Aorta (tissue), 5 donors: ENCODE measurements around the gene PLCG1. TPM values are rescaled to one million over a fixed set of nuclear protein-coding genes. Genes with fewer than 3 reads are reported as not detected.
A peak's percentile ranks its signal among the peaks of the same experiment; 100 is the strongest.

ENCODE experiments used
- ATAC-seq: fragments of 200-7000 bp; cut with Tn5 transposase; one replicate; pipeline ENCODE4 v1.9.1; 2022; ENCODE audit warnings: moderate library complexity; ENCODE audit not compliant: low FRiP score
- DNase-seq, 2 donors: peaks; one replicate each; pipeline ENCODE4 v3.0.0-alpha.2; 2020
- H3K27ac ChIP-seq, 2 donors: one replicate each; pipeline ENCODE4 v1.5.1; 2013; ENCODE audit warnings: low read length in 2 of 2, mild to moderate bottlenecking in 2 of 2, moderate library complexity in 2 of 2, control low read depth in 1 of 2, inconsistent platforms in 1 of 2, low read depth in 1 of 2
- H3K27me3 ChIP-seq, 2 donors: one replicate each; pipeline ENCODE4 v1.6.1; 2013; ENCODE audit warnings: control low read depth in 1 of 2, low read length in 1 of 2, mild to moderate bottlenecking in 1 of 2, moderate library complexity in 1 of 2; ENCODE audit not compliant: insufficient read depth in 2 of 2, control insufficient read depth in 1 of 2
- H3K36me3 ChIP-seq, 2 donors: one replicate each; pipeline ENCODE4 v1.6.1; 2013; ENCODE audit warnings: control low read depth in 1 of 2, low read length in 1 of 2, mild to moderate bottlenecking in 1 of 2; ENCODE audit not compliant: insufficient read depth in 2 of 2, control insufficient read depth in 1 of 2
- H3K4me1 ChIP-seq, 2 donors: one replicate each; pipeline ENCODE4 v1.6.1; 2013; ENCODE audit warnings: low read length in 2 of 2, control low read depth in 1 of 2, mild to moderate bottlenecking in 1 of 2, moderate library complexity in 1 of 2; ENCODE audit not compliant: insufficient read depth in 2 of 2, control insufficient read depth in 1 of 2
- H3K4me3 ChIP-seq, 2 donors: one replicate each; pipeline ENCODE4 v1.5.1; 2013; ENCODE audit warnings: low read length in 2 of 2, control low read depth in 1 of 2, mild to moderate bottlenecking in 1 of 2
- H3K9me3 ChIP-seq: one replicate; pipeline ENCODE4 v1.6.1; 2013; ENCODE audit warnings: mild to moderate bottlenecking, low read length; ENCODE audit not compliant: control insufficient read depth
- WGBS, 2 donors: extraction: QIAGEN DNeasy Blood & Tissue Kit; methylation state at CpG; one replicate each; pipeline ENCODE4 v1.1.7; 2013; 5-methylcytosine and 5-hydroxymethylcytosine counted together
- intact Hi-C, 2 donors: fragments of 100-400 bp; cut with DNase I; formaldehyde crosslinking; loops; one replicate each; pipeline versions ENCODE4 v1.14.2 to v1.15.0; 2022
- polyA plus RNA-seq, 2 donors: library from polyadenylated mRNA; stranded (reverse); fragments of 200-250 nt; gene quantifications; one replicate each; pipeline ENCODE4 v1.2.3, GENCODE V29; 2013
- total RNA-seq, 2 donors: library from RNA; stranded (reverse); fragmentation: NEBNext Ultra II Directional; extraction: Animal tissue kit (Norgen Biotek cat#: 25700); gene quantifications; one replicate each; pipeline ENCODE4 v1.2.1, GENCODE V29; 2021
- donor health status: healthy with polysubstance abuse.
- donor health status: Bipolar disorder and iron deficiency.
- donor health status: DM: no; HTN: no; CAD: no.
- donor health status: DM: no; HTN: no; CAD: no.
- donor health status: DM: yes; HTN: yes; CAD: no.

Gene PLCG1
- total and polyA plus RNA-seq, 4 donors = 17.9 to 148 (median 74.4) TPM

- Histone ChIP-seq H3K4me3 (no peak overlapping the region), H3K4me1 (peaks cover 0 to under 1% of the 10 kb centered on the region in 2 donors), H3K36me3 (peaks cover 0 to 4% of the 10 kb centered on the region in 2 donors), H3K27ac (no peak overlapping the region), H3K27me3 (no peaks in the 10 kb centered on the region), H3K9me3 (no peaks in the 10 kb centered on the region)
- WGBS, 2 donors = 84 to 87% methylated on average over 10 of the region's 10 CpGs
- ATAC-seq (no peak), DNase-seq (no peak)
- intact Hi-C loops = no loop called here
These were observed 22.2 kb downstream of the PLCG1 start for GRCh38 chr20:41159547-41159946.

DNA sequence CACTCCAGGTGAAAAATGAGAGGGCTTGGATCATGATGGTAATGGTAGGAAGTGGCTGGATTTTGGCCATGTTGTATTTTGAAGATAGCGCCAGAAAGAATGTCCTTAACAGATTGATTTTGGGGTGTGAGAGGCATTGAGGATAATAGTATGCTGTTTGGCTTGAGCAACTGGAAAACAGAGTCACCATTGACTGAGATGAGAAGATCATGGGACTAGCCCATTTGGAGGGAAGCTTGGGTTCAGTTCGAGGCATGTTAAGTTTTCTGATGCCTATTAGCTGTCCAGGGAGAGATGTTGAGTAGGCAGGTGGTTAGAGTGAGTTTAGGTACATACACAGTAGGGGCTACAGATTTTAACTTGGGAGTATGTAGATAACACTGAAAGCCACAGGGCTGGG is 23.3 kb downstream of the PLCG1 start:
- 87 to 90% methylated on average over 2 of the region's 2 CpGs for WGBS, 2 donors
- H3K27me3 ChIP-seq = no peaks in the 10 kb centered on the region
- H3K27ac ChIP-seq = no peak overlapping the region
- intact Hi-C loops = no loop called here
- H3K36me3 ChIP-seq = peaks cover 0 to 11% of the 10 kb centered on the region in 2 donors
- no peaks in the 10 kb centered on the region for H3K4me1 ChIP-seq
- no peaks in the 10 kb centered on the region for H3K9me3 ChIP-seq
- no peak overlapping the region for H3K4me3 ChIP-seq
- DNase-seq (no peak), ATAC-seq (no peak)

DNA sequence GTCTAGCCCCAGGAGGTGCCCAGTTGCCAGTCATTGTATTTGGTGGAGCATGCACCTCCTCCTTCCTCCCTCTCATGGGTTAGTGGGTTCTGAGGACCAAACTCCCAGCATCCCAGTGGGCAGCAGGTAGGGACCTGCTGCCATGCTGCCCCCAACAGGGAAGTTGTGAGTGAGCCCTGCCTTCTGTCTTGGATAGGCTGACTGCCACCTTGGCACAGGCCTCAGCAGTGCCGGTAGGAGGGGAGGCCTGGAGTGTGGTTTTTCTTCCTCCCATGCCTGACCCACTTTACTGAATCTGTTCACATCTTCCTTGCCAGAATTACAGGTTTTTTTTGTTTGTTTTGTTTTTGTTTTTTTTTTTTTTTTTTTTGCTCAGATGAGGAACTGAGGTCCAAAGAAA is 24.5 kb downstream of the PLCG1 start:
- no peaks in the 10 kb centered on the region for H3K27me3 ChIP-seq
- H3K27ac ChIP-seq = no peak overlapping the region
- H3K9me3 ChIP-seq = no peaks in the 10 kb centered on the region
- peaks cover 0 to 16% of the 10 kb centered on the region in 2 donors for H3K36me3 ChIP-seq
- intact Hi-C loops = no loop called here
- no peak for ATAC-seq
- no peaks in the 10 kb centered on the region for H3K4me1 ChIP-seq
- H3K4me3 ChIP-seq = no peak overlapping the region
- WGBS, 2 donors = 5 to 9% methylated on average over 1 of the region's 1 CpG
- peak in 1 of 2 donors; percentile 29 for DNase-seq

DNA sequence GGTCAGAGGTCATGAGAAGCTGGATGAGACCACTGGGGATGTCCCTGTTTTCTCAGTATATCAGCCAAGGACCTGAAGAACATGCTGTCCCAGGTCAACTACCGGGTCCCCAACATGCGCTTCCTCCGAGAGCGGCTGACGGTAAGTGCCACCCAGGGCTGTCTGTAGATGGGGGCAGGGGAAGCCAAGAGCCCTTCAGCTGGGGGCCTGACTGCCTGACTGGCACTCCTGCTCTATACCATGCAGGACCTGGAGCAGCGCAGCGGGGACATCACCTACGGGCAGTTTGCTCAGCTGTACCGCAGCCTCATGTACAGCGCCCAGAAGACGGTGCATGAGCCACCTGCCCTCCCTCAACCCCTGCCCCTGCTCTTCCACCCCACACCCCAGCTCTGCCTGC is 25.1 kb downstream of the PLCG1 start:
- Histone ChIP-seq H3K4me3 (no peak overlapping the region), H3K36me3 (peaks cover 0 to 16% of the 10 kb centered on the region in 2 donors), H3K27ac (no peak overlapping the region), H3K27me3 (no peaks in the 10 kb centered on the region), H3K4me1 (no peaks in the 10 kb centered on the region), H3K9me3 (no peaks in the 10 kb centered on the region)
- DNase-seq (no peak), ATAC-seq (no peak)
- intact Hi-C loops = no loop called here
- 95 to 96% methylated on average over 11 of the region's 11 CpGs for WGBS, 2 donors

GRCh38 chr20:41163821-41164220 is 26.5 kb downstream of the PLCG1 start:
- no peak overlapping the region for H3K27ac ChIP-seq
- H3K27me3 ChIP-seq = no peaks in the 10 kb centered on the region
- H3K4me1 ChIP-seq = no peaks in the 10 kb centered on the region
- no peaks in the 10 kb centered on the region for H3K9me3 ChIP-seq
- H3K36me3 ChIP-seq = peaks cover 0 to 16% of the 10 kb centered on the region in 2 donors
- WGBS, 2 donors = 92 to 95% methylated on average over 11 of the region's 11 CpGs
- ATAC-seq = no peak
- intact Hi-C loops = no loop called here
- no peak overlapping the region for H3K4me3 ChIP-seq
- peak in 1 of 2 donors; percentile 39 for DNase-seq

GRCh38 chr20:41165001-41165882 is 27.9 kb downstream of the PLCG1 start:
- intact Hi-C loops = no loop called here
- H3K27ac ChIP-seq = no peak overlapping the region
- no peaks in the 10 kb centered on the region for H3K27me3 ChIP-seq
- 88% methylated on average over 24 of the region's 24 CpGs for WGBS, 2 donors
- H3K4me3 ChIP-seq = no peak overlapping the region
- ATAC-seq (no peak), DNase-seq (peak; percentile 33 to 57)
- no peaks in the 10 kb centered on the region for H3K9me3 ChIP-seq
- peaks cover 0 to 20% of the 10 kb centered on the region in 2 donors for H3K36me3 ChIP-seq
- H3K4me1 ChIP-seq = no peaks in the 10 kb centered on the region

DNA sequence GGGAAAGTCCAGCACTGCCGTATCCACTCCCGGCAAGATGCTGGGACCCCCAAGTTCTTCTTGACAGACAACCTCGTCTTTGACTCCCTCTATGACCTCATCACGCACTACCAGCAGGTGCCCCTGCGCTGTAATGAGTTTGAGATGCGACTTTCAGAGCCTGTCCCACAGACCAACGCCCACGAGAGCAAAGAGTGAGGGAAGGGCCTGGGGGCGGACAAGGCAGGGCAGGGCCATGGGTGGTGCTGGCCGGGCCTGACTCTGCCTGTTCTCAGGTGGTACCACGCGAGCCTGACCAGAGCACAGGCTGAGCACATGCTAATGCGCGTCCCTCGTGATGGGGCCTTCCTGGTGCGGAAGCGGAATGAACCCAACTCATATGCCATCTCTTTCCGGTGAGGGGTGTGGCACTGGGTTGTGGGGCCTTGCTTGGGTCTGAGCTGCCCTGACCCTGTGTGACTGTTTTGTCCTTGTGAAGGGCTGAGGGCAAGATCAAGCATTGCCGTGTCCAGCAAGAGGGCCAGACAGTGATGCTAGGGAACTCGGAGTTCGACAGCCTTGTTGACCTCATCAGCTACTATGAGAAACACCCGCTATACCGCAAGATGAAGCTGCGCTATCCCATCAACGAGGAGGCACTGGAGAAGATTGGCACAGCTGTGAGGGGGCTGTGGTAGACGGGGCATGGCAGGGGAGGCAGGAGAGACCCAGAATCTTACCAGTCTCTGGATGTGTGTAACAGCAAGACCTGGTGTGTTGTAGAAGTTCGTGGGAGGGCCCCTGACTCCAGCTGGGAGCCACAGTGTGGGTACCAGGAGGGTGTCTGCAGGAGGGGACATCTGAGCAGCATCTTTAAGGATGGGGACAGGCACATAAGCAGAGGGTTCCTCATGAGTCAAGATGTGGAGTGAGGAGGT is 29.1 kb downstream of the PLCG1 start:
- no peaks in the 10 kb centered on the region for H3K27me3 ChIP-seq
- intact Hi-C loops = no loop called here
- H3K36me3 ChIP-seq = peaks cover 0 to 22% of the 10 kb centered on the region in 2 donors
- H3K4me3 ChIP-seq = no peak overlapping the region
- H3K27ac ChIP-seq = no peak overlapping the region
- peak in 1 of 2 donors; percentile 59 for DNase-seq
- no peaks in the 10 kb centered on the region for H3K9me3 ChIP-seq
- no peak for ATAC-seq
- 89 to 90% methylated on average over 27 of the region's 27 CpGs for WGBS, 2 donors
- no peaks in the 10 kb centered on the region for H3K4me1 ChIP-seq

DNA sequence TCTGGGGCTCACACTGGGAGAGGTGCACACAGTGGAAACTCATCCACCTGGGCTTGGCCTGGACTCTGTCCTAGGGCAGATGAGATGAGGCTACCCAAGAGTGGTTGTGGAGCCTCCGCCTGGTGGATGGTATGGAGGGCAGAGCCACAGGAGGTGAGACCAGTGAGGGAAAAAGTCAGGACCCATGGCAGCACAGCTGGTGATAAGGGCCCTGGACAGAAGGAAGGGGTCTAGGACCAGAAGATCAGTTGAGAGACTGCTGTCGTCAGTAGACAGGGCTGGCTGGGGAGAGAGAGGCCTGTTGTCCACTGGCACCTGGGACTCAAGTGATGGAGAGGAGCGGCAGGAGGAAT is 29.8 kb downstream of the PLCG1 start:
- Histone ChIP-seq H3K4me1 (no peaks in the 10 kb centered on the region), H3K9me3 (no peaks in the 10 kb centered on the region), H3K27ac (no peak overlapping the region), H3K36me3 (peaks cover 0 to 22% of the 10 kb centered on the region in 2 donors), H3K4me3 (no peak overlapping the region), H3K27me3 (no peaks in the 10 kb centered on the region)
- intact Hi-C loops = no loop called here
- no peak for DNase-seq
- WGBS, 2 donors = 89 to 93% methylated on average over 3 of the region's 3 CpGs
- ATAC-seq = no peak
